AG09309 (cell line): ENCODE measurements around the gene SPIRE2.
"Not testable (repeated sequence)": the region's sequence is repeated elsewhere in the genome, so short reads cannot be mapped to it uniquely, and the experiment has no call there.

Experiments used
- DNase-seq: peaks from one replicate; pipeline ENCODE4 v3.0.0-alpha.2; 2010; ENCODE audit warnings: low read depth
- H3K4me3 ChIP-seq: 2 replicates; pipeline ENCODE4 v1.5.1; 2011; ENCODE audit warnings: mild to moderate bottlenecking, low read depth, low read length, moderate library complexity; ENCODE audit not compliant: control insufficient read depth
- CTCF ChIP-seq: IDR thresholded peaks from 2 replicates; pipeline ENCODE4 v1.5.1; 2011; ENCODE audit warnings: mild to moderate bottlenecking, low read depth, low read length, inconsistent platforms; ENCODE audit not compliant: insufficient read depth, control insufficient read depth; ENCODE audit errors: missing control alignments

The SPIRE2 gene

GRCh38 chr16:89811321-89811720, 17.0 kb upstream of the SPIRE2 start:
- H3K4me3 ChIP-seq, result no peak overlapping the region
- DNase-seq, result no peak
- no peak for TF ChIP-seq CTCF

GRCh38 chr16:89815639-89816348, 12.5 kb upstream of the SPIRE2 start:
- no peak for DNase-seq
- H3K4me3 ChIP-seq, result peak overlapping the region; percentile 84
- no peak for TF ChIP-seq CTCF

- DNase-seq, result not testable (repeated sequence)
These were observed 9.3 kb upstream of the SPIRE2 start for GRCh38 chr16:89818851-89819403.

GRCh38 chr16:89819448-89819847, 8.8 kb upstream of the SPIRE2 start:
- not testable (repeated sequence) for H3K4me3 ChIP-seq

More at GRCh38 chr16:89818851-89819403, 9.3 kb upstream of the SPIRE2 start:
- H3K4me3 ChIP-seq, result not testable (repeated sequence)

GRCh38 chr16:89821438-89822187, 6.7 kb upstream of the SPIRE2 start:
- no peak overlapping the region for H3K4me3 ChIP-seq
- DNase-seq, result no peak
- TF ChIP-seq CTCF, result no peak

More at GRCh38 chr16:89819448-89819847, 8.8 kb upstream of the SPIRE2 start:
- DNase-seq, result not testable (repeated sequence)

- no peak overlapping the region for H3K4me3 ChIP-seq
- no peak for DNase-seq
- TF ChIP-seq CTCF, result no peak
These were observed 5.8 kb upstream of the SPIRE2 start for GRCh38 chr16:89822188-89823086.

- no peak for DNase-seq
- no peak for TF ChIP-seq CTCF
- H3K4me3 ChIP-seq, result no peak overlapping the region
These were observed 5.0 kb upstream of the SPIRE2 start for GRCh38 chr16:89823087-89823823.

- not testable (repeated sequence) for H3K4me3 ChIP-seq, DNase-seq
These were observed 4.5 kb upstream of the SPIRE2 start for GRCh38 chr16:89823824-89824148.
